Measurements from ENCODE around the gene URM1.

GRCh38 chr9:128439273-128439672, 68.1 kb downstream of the URM1 start:
- TF ChIP-seq CTCF (IDR thresholded peaks at IDR 0.05) = no peak
- no peak for TF ChIP-seq POLR2A (IDR thresholded peaks at IDR 0.05)
